Islet of Langerhans (tissue), 1 donor: Measurements from ENCODE around the gene PALLD.
A peak's percentile ranks its signal among the peaks of the same experiment; 100 is the strongest.

Experiments used
- FAIRE-seq: peaks from one replicate; lab custom pipeline; 2011; peaks lifted over from hg19 to GRCh38; lab: Jason Lieb, UNC

PALLD gene

DNA sequence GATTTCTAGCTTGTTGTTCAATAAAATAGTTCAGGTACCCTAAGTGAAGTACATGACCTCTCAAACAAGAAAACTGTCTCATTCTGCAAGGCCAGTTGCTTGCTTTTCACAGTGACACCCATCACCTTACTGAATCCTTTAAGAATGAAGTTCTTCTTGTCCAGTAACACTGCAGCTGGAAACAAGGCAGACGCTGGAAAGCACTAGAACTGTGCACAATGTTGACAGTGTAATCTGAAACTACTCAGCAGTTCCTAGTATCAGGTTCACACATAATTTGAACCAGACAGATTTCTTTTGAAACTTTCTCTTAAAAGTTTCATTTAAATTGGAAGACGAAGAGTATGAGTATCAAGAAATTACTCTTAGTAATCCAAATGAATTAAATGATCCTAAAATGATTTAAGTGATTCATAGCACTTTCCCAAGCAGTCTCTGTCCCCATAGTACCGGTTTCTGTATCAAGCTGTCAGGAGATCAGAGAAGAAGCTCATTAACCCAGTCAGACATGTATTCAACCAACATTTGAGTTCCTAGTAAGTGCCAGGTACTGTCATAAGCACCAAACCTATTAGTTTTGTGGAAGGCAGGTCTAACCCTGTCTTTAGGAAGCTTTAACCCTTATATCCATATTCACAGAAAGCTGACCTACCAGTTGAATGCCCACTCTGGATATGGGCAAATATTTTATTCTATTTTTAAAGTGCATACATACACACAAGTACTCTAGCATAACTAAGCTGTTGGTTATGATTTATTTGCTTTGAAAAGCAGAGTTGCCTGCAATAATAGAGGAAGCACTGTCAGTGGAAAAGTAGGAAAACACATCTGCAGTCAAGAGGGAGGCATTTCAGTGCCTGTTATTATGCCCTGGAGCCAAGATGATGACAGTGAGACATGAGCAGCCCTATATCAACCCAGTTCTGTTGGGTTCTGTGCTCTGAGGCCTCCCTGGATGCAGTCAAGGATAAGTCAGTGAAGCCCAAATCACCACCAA lies 63.6 kb downstream of the PALLD start:
- FAIRE-seq = no peak

DNA sequence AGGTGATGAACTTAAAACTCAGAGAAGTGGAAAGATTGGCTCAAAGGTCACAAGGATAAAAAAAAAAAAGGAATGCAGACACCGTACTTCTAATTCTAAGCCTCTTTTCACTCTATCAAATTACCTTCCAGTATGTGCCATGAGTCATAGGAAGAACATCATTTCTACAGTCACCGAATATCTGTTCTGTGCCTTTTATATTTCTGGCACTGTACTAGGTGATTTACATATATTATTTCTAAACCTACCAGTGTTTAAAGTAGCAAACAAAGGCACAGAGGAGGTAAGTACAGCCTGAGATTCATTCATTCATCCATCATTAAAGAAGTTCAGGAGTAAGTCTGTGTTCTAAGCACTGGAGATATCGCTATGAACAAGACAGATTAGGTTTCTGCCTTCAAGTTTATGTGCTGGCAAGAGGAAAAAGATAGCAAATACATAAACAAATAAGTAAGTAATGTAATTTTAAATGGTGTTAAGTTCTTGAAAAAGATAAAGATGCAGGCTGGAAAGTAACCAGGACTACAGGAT lies 65.3 kb downstream of the PALLD start:
- no peak for FAIRE-seq

DNA sequence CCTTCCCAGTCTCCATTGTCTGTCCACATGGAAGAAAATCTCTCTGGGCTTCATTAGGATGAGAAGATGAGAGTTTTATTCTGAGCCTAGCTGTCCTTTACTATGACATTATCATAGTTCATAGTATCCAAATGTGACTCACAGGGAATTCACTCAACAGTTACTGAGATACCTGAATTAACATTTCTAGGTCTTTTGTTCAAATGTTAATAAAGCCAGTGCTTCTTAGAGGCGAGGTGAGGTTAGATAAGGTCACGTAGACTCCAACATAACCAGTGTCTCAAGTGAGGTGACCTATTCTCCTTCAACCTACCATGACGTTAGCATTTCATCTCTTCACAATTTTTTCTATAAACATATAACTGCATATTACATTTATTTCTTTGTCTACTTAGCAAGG lies 67.2 kb downstream of the PALLD start:
- FAIRE-seq = no peak

GRCh38 chr4:168565130-168565529 lies 68.3 kb downstream of the PALLD start:
- FAIRE-seq = no peak

- FAIRE-seq = no peak
Measured at GRCh38 chr4:168566726-168567125, 69.9 kb downstream of the PALLD start.

GRCh38 chr4:168569066-168569930 lies 72.4 kb downstream of the PALLD start:
- FAIRE-seq = peak; percentile 24

DNA sequence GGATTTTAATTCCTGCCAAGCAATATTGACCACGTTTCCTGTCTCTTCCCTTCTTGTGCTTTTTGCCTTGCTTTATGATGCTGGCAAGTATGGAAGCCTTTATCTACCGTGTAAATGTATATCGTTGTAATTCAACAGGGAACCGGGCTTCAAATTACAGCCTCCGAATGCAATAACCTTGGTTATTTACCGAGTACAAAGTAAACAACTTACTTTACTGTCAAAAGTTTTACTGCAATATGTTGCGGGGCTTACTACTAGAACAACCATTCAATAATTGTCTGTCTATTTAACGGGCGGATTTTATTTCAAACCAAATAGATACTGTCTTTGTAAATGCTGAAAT lies 73.1 kb downstream of the PALLD start:
- no peak for FAIRE-seq

- FAIRE-seq = no peak
Measured at GRCh38 chr4:168570466-168570865, 73.6 kb downstream of the PALLD start.

- FAIRE-seq = no peak
Measured at GRCh38 chr4:168572002-168572401, 75.2 kb downstream of the PALLD start.

DNA sequence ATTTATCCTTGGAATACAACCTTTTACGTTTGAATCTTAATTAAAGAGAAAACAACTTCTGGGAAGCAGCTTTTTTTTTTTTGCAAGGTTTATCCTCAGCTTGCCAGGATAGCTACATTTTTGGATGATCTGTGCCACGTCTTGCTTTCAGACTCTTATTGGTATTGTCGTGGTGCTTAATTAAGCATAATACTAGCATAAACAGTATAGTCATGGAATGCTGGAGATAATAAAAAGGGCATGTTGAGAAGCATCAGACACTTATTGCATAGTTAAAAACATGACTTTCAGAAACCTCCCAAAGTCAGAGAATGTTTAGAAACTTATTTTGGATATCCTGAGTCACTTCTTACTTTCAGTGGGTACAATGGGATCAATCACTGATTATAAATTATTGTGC lies 77.0 kb downstream of the PALLD start:
- no peak for FAIRE-seq

GRCh38 chr4:168574581-168575295 lies 77.9 kb downstream of the PALLD start:
- FAIRE-seq = no peak

- FAIRE-seq = no peak
Measured at GRCh38 chr4:168575473-168575872, 78.6 kb downstream of the PALLD start.

DNA sequence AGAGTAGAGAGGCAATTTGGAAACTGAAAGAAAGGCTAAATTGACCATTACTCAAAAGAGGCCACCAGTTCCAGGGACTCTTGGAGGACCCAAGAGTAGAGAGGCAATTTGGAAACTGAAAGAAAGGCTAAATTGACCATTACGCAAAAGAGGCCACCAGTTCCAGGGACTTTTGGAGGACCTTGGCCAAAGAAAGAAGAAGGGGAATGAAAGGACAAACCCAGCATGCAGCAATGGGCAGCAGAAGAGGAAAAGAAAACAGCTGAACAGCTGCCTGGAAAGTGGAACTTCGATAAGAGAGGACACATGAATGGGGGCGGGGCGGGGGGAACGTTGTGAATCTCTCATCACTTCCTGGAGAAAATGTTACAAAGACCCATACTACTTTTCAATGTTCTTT lies 80.8 kb downstream of the PALLD start:
- no peak for FAIRE-seq

- FAIRE-seq = no peak
Measured at GRCh38 chr4:168580228-168580627, 83.4 kb downstream of the PALLD start.

- FAIRE-seq = no peak
Measured at GRCh38 chr4:168584321-168584771, 87.5 kb downstream of the PALLD start.

DNA sequence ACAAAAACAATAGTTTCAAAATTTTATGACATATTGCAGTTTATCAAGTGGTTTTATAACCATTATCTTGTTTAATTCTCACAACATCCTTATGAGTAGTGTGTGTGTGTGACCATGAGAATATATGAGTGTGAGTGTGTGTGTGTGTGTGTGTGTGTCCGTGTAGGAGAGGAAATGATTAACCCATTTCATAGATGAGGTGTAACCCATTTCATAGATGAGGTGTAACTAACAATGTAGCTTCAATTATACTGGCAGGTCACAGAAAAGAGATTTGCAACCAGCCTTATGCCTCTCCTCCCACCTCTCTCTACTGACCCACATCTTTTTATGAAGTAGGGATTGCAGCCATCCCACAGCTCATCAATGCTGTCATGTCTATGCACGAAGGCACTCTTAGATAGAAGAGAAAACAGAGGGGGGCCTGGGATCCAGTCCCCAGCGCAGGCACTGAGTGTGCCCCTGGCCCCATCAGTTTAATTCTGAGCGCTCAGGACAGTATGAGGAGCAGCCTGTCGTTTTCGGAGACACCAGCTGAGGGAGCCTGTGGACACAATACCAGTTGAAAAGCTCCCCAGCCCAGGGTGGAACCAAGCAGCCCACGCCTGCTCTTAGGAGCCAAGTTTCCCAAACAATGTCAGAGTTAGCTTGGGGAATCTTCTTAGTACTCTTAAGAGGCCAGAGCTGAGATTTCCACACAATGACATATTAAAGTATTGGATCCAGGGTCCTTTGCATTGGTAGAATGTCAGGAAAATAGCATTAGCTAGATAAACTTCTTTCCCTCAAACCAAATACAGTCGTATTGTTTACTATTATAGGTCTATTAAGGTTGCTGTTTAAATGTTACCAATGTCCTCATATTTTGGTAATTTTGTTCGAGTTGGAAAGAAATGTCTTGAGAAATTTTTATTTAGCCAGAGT lies 88.6 kb downstream of the PALLD start:
- no peak for FAIRE-seq

GRCh38 chr4:168586926-168587325 lies 90.1 kb downstream of the PALLD start:
- FAIRE-seq = no peak

DNA sequence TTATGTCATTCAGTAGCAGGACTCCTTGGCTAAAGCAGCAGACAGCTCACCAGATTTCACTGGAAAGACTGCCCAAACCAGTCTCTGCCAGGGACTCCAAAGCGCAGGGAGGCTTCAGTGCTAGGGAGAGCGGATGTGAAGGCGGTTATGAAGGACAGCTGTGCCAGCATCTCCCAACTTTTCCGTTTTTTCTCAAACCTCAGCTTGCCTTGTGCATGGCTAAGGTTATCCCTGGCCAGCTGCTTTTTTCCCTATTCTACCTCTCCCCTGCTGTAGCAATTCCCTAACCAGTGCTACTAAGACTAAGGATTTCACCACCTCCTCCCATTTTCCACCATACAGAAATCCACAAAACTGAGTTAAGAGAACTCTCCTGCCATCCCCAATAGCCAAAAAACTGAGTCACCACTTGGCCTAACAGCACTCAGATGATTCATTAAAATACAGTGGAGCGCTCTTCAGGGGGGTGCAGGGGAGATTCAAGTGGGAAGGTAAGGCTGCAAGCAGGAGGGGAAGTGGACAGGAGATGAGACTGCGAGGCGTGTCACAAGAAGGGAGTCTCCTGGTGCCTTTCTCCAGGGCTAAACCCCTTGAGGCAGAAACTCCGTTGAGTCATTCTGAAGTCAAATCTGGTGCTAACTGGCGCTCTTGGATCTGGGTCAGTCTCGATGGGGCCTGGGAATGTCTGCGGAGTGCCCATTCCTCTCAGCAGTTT lies 90.7 kb downstream of the PALLD start:
- FAIRE-seq = no peak

- FAIRE-seq = no peak
Measured at GRCh38 chr4:168588916-168589531, 92.2 kb downstream of the PALLD start.

DNA sequence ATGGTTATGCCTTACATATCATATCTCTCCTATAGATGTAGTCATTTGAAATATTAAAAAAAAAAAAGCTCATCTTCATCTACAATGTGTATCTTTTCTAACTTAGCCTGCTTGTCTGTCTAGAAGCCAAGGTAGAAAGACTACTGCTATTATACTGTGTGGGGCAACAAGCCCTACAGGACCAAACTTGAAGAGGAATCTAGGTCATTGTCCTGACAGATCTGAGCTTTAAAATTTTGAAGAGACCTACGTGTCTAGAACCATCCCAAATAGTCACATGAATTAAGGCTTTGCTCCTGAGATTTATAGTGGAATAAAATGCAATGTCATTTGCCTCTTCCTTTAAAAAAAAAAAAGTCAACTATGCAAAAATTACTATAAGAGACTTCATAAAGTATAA lies 95.8 kb downstream of the PALLD start:
- FAIRE-seq = no peak
